WTC11 (cell line): ENCODE data around the gene TERT. TPM values are rescaled to one million over a fixed set of nuclear protein-coding genes. Genes with fewer than 3 reads are reported as not detected.

Source experiments
- ATAC-seq: fragments of 200-7000 bp; cut with Tn5 transposase; 2 replicates; pipeline ENCODE4 v1.10.0; 2021; ENCODE audit warnings: mild to moderate bottlenecking, moderate library complexity
- CTCF ChIA-PET: fragments of 300-600 bp; sonication (Branson Sonifier 250); formaldehyde crosslinking; loops from one replicate; lab custom pipeline; 2021; ENCODE audit warnings: antibody characterized with exemption; lab: Charles Lee
- POLR2A ChIA-PET: fragments of 350-600 bp; sonication (Branson Sonifier 250); formaldehyde crosslinking; loops from one replicate; lab custom pipeline; 2021; ENCODE audit warnings: antibody characterized with exemption; lab: Charles Lee
- DNase-seq: peaks from one replicate; pipeline ENCODE4 v3.0.0; 2021; ENCODE audit warnings: low spot score
- H3K27ac Mint-ChIP-seq: 2 replicates; pipeline ENCODE4 v1.8.0; 2021; ENCODE audit warnings: mixed read lengths
- H3K27me3 Mint-ChIP-seq: 2 replicates; pipeline ENCODE4 v1.8.0; 2021; ENCODE audit warnings: low read depth, mild to moderate bottlenecking, moderate library complexity, mixed read lengths
- H3K36me3 Mint-ChIP-seq: 2 replicates; pipeline ENCODE4 v1.8.0; 2021; ENCODE audit warnings: mixed read lengths
- H3K4me1 Mint-ChIP-seq: 2 replicates; pipeline ENCODE4 v1.8.0; 2022; ENCODE audit warnings: mixed read lengths
- H3K4me3 Mint-ChIP-seq: 2 replicates; pipeline ENCODE4 v1.8.0; 2021; ENCODE audit warnings: mild to moderate bottlenecking, moderate library complexity, mixed read lengths
- H3K9me3 Mint-ChIP-seq: 2 replicates; pipeline ENCODE4 v1.8.0; 2021; ENCODE audit warnings: mixed read lengths
- ATF1 ChIP-seq: sonication (generic); formaldehyde crosslinking; IDR thresholded peaks from 2 replicates; pipeline ENCODE4 v1.8.1; 2023; ENCODE audit warnings: mild to moderate bottlenecking, moderate library complexity, missing genetic modification reagents
- CBFB ChIP-seq: sonication (generic); formaldehyde crosslinking; IDR thresholded peaks from 2 replicates; pipeline ENCODE4 v1.8.1; 2022; ENCODE audit warnings: mild to moderate bottlenecking, low read depth, missing genetic modification reagents
- ESRRA ChIP-seq: sonication (generic); formaldehyde crosslinking; IDR thresholded peaks from 2 replicates; pipeline ENCODE4 v1.8.1; 2022; ENCODE audit warnings: mild to moderate bottlenecking, missing genetic modification reagents, borderline replicate concordance
- ETV6 ChIP-seq: sonication (generic); formaldehyde crosslinking; IDR thresholded peaks from 2 replicates; pipeline ENCODE4 v1.8.1; 2022; ENCODE audit warnings: mild to moderate bottlenecking, missing genetic modification reagents
- GRHL2 ChIP-seq: fragments of 250-450 bp; sonication (Bioruptor Pico); IDR thresholded peaks from 2 replicates; pipeline ENCODE4 v1.8.0; 2022; ENCODE audit warnings: mild to moderate bottlenecking, moderate library complexity; ENCODE audit not compliant: insufficient replicate concordance, severe bottlenecking
- TCF7 ChIP-seq: sonication (generic); formaldehyde crosslinking; IDR thresholded peaks from 2 replicates; pipeline ENCODE4 v1.8.0; 2022; ENCODE audit warnings: mild to moderate bottlenecking, low read depth, missing genetic modification reagents, moderate library complexity
- TEAD1 ChIP-seq: sonication (generic); formaldehyde crosslinking; IDR thresholded peaks from 2 replicates; pipeline ENCODE4 v1.8.0; 2022; ENCODE audit warnings: mild to moderate bottlenecking, missing genetic modification reagents
- ZBTB21 ChIP-seq: sonication (generic); formaldehyde crosslinking; IDR thresholded peaks from 2 replicates; pipeline ENCODE4 v1.8.1; 2023; ENCODE audit warnings: mild to moderate bottlenecking, missing genetic modification reagents, borderline replicate concordance
- ZNF121 ChIP-seq: sonication (generic); formaldehyde crosslinking; IDR thresholded peaks from 2 replicates; pipeline ENCODE4 v1.8.0; 2023; ENCODE audit warnings: missing genetic modification reagents
- ZNF138 ChIP-seq: sonication (generic); formaldehyde crosslinking; conservative IDR thresholded peaks from 2 replicates; pipeline ENCODE4 v1.8.1; 2022; ENCODE audit warnings: mild to moderate bottlenecking, moderate library complexity, missing genetic modification reagents
- ZNF232 ChIP-seq: sonication (generic); formaldehyde crosslinking; IDR thresholded peaks from 2 replicates; pipeline ENCODE4 v1.8.0; 2022; ENCODE audit warnings: mild to moderate bottlenecking, missing genetic modification reagents
- ZNF416 ChIP-seq: fragments of 250-450 bp; sonication (Bioruptor Pico); IDR thresholded peaks from 2 replicates; pipeline ENCODE4 v1.9.0; 2021; ENCODE audit warnings: mild to moderate bottlenecking, inconsistent platforms
- total RNA-seq: library from RNA; stranded (reverse); gene quantifications from 3 replicates; pipeline ENCODE4 v1.2.3, GENCODE V29; 2021
- TF ChIP-seq, protein P1 (sequence below): fragments of 250-450 bp; sonication (Bioruptor Pico); IDR thresholded peaks from 2 replicates; pipeline ENCODE4 v1.9.0; 2021; ENCODE audit warnings: mild to moderate bottlenecking
- TF ChIP-seq, protein P2 (sequence below): fragments of 250-450 bp; sonication (Bioruptor Pico); IDR thresholded peaks from 2 replicates; pipeline ENCODE4 v2.1.2; 2022; ENCODE audit warnings: mild to moderate bottlenecking, moderate library complexity
- TF ChIP-seq, protein P3 (sequence below): sonication (generic); formaldehyde crosslinking; IDR thresholded peaks from 2 replicates; pipeline ENCODE4 v1.8.1; 2022; ENCODE audit warnings: low read depth, mild to moderate bottlenecking, moderate library complexity, missing genetic modification reagents, borderline replicate concordance
- TF ChIP-seq, protein P4 (sequence below): sonication (generic); formaldehyde crosslinking; IDR thresholded peaks from 2 replicates; pipeline ENCODE4 v1.8.1; 2023; ENCODE audit warnings: mild to moderate bottlenecking, missing genetic modification reagents, moderate library complexity
- TF ChIP-seq, protein P5 (sequence below): sonication (generic); formaldehyde crosslinking; IDR thresholded peaks from 2 replicates; pipeline ENCODE4 v1.8.1; 2022; ENCODE audit warnings: mild to moderate bottlenecking, missing genetic modification reagents, moderate library complexity, borderline replicate concordance
- TF ChIP-seq, protein P6 (sequence below): fragments of 250-450 bp; sonication (Bioruptor Pico); IDR thresholded peaks from 2 replicates; pipeline ENCODE4 v1.9.0; 2021; ENCODE audit warnings: mild to moderate bottlenecking
- TF ChIP-seq, protein P7 (sequence below): sonication (generic); formaldehyde crosslinking; IDR thresholded peaks from 2 replicates; pipeline ENCODE4 v1.8.0; 2022; ENCODE audit warnings: mild to moderate bottlenecking, missing genetic modification reagents
- TF ChIP-seq, protein P8 (sequence below): sonication (generic); formaldehyde crosslinking; IDR thresholded peaks from 2 replicates; pipeline ENCODE4 v1.8.1; 2023; ENCODE audit warnings: mild to moderate bottlenecking, missing genetic modification reagents, moderate library complexity

Gene TERT
- total RNA-seq, 1 experiment from 2014 or later, result 42.9 TPM

DNA sequence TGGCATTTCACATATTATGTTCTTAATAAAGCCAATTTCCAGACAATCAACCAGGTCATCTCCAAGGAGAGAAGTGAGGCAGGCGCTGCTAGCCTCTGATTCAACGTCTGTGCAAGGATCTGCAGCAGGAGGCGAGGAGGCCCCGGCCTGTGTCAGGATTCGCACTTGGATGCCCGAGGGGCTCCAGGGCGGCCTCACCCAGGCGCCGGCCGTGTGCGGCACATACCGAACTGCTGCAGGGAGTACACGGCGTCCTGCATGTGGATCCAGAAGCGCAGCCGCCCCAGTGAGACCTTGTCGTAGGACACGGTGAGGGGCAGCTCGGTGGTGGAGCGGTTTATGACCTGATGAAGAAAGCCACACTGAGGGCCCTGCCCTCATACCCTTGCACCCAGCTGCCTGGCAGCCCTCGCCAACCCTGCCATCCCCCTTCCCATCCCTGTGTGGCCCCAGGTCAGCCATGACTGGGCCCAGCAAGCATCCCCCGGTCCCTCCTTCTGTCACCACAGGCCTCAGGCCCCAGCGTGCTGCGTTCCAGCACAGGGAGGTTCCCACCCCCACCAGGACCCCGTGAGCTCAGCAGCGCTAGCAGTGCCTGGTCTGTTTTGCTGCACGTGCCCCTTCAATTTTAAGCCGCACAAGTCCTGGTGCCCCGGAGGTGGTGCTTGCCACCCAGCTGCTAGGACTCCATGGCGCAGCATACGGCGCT is 40.1 kb upstream of the TERT start:
- no peak overlapping the region for H3K27ac Mint-ChIP-seq
- H3K9me3 Mint-ChIP-seq, result no peaks in the 10 kb centered on the region
- TF ChIP-seq, protein P1, sequence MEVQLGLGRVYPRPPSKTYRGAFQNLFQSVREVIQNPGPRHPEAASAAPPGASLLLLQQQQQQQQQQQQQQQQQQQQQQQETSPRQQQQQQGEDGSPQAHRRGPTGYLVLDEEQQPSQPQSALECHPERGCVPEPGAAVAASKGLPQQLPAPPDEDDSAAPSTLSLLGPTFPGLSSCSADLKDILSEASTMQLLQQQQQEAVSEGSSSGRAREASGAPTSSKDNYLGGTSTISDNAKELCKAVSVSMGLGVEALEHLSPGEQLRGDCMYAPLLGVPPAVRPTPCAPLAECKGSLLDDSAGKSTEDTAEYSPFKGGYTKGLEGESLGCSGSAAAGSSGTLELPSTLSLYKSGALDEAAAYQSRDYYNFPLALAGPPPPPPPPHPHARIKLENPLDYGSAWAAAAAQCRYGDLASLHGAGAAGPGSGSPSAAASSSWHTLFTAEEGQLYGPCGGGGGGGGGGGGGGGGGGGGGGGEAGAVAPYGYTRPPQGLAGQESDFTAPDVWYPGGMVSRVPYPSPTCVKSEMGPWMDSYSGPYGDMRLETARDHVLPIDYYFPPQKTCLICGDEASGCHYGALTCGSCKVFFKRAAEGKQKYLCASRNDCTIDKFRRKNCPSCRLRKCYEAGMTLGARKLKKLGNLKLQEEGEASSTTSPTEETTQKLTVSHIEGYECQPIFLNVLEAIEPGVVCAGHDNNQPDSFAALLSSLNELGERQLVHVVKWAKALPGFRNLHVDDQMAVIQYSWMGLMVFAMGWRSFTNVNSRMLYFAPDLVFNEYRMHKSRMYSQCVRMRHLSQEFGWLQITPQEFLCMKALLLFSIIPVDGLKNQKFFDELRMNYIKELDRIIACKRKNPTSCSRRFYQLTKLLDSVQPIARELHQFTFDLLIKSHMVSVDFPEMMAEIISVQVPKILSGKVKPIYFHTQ (CRISPR knock-in tag), result no peak
- no peak for TF ChIP-seq ZBTB21
- TF ChIP-seq TEAD1 (CRISPR knock-in tag), result no peak
- TF ChIP-seq, protein P2, sequence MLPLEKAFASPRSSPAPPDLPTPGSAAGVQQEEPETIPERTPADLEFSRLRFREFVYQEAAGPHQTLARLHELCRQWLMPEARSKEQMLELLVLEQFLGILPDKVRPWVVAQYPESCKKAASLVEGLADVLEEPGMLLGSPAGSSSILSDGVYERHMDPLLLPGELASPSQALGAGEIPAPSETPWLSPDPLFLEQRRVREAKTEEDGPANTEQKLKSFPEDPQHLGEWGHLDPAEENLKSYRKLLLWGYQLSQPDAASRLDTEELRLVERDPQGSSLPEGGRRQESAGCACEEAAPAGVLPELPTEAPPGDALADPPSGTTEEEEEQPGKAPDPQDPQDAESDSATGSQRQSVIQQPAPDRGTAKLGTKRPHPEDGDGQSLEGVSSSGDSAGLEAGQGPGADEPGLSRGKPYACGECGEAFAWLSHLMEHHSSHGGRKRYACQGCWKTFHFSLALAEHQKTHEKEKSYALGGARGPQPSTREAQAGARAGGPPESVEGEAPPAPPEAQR, result no peak
- no peak for TF ChIP-seq TCF7
- TF ChIP-seq, protein P3, sequence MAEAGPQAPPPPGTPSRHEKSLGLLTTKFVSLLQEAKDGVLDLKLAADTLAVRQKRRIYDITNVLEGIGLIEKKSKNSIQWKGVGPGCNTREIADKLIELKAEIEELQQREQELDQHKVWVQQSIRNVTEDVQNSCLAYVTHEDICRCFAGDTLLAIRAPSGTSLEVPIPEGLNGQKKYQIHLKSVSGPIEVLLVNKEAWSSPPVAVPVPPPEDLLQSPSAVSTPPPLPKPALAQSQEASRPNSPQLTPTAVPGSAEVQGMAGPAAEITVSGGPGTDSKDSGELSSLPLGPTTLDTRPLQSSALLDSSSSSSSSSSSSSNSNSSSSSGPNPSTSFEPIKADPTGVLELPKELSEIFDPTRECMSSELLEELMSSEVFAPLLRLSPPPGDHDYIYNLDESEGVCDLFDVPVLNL (CRISPR knock-in tag), result no peak
- TF ChIP-seq, protein P4, sequence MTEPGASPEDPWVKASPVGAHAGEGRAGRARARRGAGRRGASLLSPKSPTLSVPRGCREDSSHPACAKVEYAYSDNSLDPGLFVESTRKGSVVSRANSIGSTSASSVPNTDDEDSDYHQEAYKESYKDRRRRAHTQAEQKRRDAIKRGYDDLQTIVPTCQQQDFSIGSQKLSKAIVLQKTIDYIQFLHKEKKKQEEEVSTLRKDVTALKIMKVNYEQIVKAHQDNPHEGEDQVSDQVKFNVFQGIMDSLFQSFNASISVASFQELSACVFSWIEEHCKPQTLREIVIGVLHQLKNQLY (CRISPR knock-in tag), result no peak
- TF ChIP-seq ZNF416 (CRISPR knock-in tag), result no peak
- no peak for TF ChIP-seq ZNF121
- no peak for TF ChIP-seq ETV6 (CRISPR knock-in tag)
- TF ChIP-seq ESRRA (CRISPR knock-in tag), result no peak
- TF ChIP-seq, protein P5, sequence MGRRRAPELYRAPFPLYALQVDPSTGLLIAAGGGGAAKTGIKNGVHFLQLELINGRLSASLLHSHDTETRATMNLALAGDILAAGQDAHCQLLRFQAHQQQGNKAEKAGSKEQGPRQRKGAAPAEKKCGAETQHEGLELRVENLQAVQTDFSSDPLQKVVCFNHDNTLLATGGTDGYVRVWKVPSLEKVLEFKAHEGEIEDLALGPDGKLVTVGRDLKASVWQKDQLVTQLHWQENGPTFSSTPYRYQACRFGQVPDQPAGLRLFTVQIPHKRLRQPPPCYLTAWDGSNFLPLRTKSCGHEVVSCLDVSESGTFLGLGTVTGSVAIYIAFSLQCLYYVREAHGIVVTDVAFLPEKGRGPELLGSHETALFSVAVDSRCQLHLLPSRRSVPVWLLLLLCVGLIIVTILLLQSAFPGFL (CRISPR knock-in tag), result no peak
- TF ChIP-seq, protein P6, sequence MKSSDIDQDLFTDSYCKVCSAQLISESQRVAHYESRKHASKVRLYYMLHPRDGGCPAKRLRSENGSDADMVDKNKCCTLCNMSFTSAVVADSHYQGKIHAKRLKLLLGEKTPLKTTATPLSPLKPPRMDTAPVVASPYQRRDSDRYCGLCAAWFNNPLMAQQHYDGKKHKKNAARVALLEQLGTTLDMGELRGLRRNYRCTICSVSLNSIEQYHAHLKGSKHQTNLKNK (CRISPR knock-in tag), result no peak
- TF ChIP-seq ZNF232 (CRISPR knock-in tag), result no peak
- TF ChIP-seq ZNF138, result no peak
- TF ChIP-seq, protein P7, sequence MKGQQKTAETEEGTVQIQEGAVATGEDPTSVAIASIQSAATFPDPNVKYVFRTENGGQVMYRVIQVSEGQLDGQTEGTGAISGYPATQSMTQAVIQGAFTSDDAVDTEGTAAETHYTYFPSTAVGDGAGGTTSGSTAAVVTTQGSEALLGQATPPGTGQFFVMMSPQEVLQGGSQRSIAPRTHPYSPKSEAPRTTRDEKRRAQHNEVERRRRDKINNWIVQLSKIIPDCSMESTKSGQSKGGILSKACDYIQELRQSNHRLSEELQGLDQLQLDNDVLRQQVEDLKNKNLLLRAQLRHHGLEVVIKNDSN (CRISPR knock-in tag), result no peak
- no peak for TF ChIP-seq ATF1 (CRISPR knock-in tag)
- TF ChIP-seq GRHL2 (CRISPR knock-in tag), result no peak
- TF ChIP-seq, protein P8, sequence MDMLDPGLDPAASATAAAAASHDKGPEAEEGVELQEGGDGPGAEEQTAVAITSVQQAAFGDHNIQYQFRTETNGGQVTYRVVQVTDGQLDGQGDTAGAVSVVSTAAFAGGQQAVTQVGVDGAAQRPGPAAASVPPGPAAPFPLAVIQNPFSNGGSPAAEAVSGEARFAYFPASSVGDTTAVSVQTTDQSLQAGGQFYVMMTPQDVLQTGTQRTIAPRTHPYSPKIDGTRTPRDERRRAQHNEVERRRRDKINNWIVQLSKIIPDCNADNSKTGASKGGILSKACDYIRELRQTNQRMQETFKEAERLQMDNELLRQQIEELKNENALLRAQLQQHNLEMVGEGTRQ (CRISPR knock-in tag), result no peak
- TF ChIP-seq CBFB, result no peak
- CTCF ChIA-PET, result no interaction called here
- POLR2A ChIA-PET, result no interaction called here
- peaks cover 64% of the 10 kb centered on the region for H3K36me3 Mint-ChIP-seq
- DNase-seq, result no peak
- no peak for ATAC-seq
- no peaks in the 10 kb centered on the region for H3K27me3 Mint-ChIP-seq
- no peak overlapping the region for H3K4me3 Mint-ChIP-seq
- no peaks in the 10 kb centered on the region for H3K4me1 Mint-ChIP-seq
